HepG2 (cell line): ENCODE measurements around the gene TM9SF2. TPM values are rescaled to one million over a fixed set of nuclear protein-coding genes. Genes with fewer than 3 reads are reported as not detected.

Experiments
- ATAC-seq: fragments of 200-7000 bp; cut with Tn5 transposase; 3 replicates; pipeline ENCODE4 v1.9.1; 2020; ENCODE audit warnings: mild to moderate bottlenecking, moderate library complexity
- BruUV-seq: library from RNA; stranded (reverse); fragments of 400-500 nt; replicated peaks from 2 replicates; lab custom pipeline; 2021; lab: Mats Ljungman, UMichigan
- CTCF ChIA-PET: fragments of 300-600 bp; formaldehyde crosslinking; extraction: SDS; loops from one replicate; lab custom pipeline; 2021; ENCODE audit warnings: low total read pairs, inconsistent platforms, low intra/inter-chr PET ratio; lab: Yijun Ruan, JAX
- POLR2A ChIA-PET: fragments of 350-600 bp; sonication (Branson Sonifier 250); formaldehyde crosslinking; loops from one replicate; lab custom pipeline; 2020; ENCODE audit warnings: antibody characterized with exemption, inconsistent platforms; lab: Yijun Ruan, JAX
- DNase-seq: peaks from one replicate; pipeline ENCODE4 v3.0.0-alpha.2; 2015; ENCODE audit warnings: low spot score
- FAIRE-seq: peaks from 3 replicates; lab custom pipeline; 2011; peaks lifted over from hg19 to GRCh38; lab: Jason Lieb, UNC
- H2AFZ ChIP-seq: one replicate; pipeline ENCODE4 v1.6.1; 2011; ENCODE audit warnings: low read length, inconsistent platforms
- H3K27ac ChIP-seq: fragments of 300-600 bp; 3 replicates; pipeline ENCODE4 v1.8.0; 2011; ENCODE audit warnings: mixed run types, mild to moderate bottlenecking, mixed read lengths, low read length, inconsistent platforms; ENCODE audit not compliant: insufficient read depth; ENCODE audit errors: extremely low read length
- H3K27me3 ChIP-seq, 2 experiments: fragments of 200-600 bp in 1 of 2; 2 replicates in 1 of 2; 3 replicates in 1 of 2; pipeline versions ENCODE4 v1.6.0 to v1.8.0; 2011; ENCODE audit warnings: low read length in 2 of 2, mild to moderate bottlenecking in 2 of 2, moderate library complexity in 2 of 2, inconsistent platforms in 1 of 2; ENCODE audit not compliant: insufficient read depth in 2 of 2, control insufficient read depth in 1 of 2
- H3K36me3 ChIP-seq, 2 experiments: fragments of 200-600 bp in 1 of 2; replicated peaks in 1 of 2; 2 replicates in 1 of 2; 3 replicates in 1 of 2; pipeline versions ENCODE4 v1.5.1 to v1.8.0; 2011; ENCODE audit warnings: low read length in 2 of 2, inconsistent platforms in 1 of 2; ENCODE audit not compliant: insufficient read depth in 2 of 2, control insufficient read depth in 1 of 2
- H3K4me1 ChIP-seq: 2 replicates; pipeline ENCODE4 v1.5.1; 2012; ENCODE audit warnings: low read length, inconsistent platforms; ENCODE audit not compliant: insufficient read depth
- H3K4me2 ChIP-seq: 2 replicates; pipeline ENCODE4 v1.6.0; 2011; ENCODE audit warnings: low read depth, low read length, inconsistent platforms
- H3K4me3 ChIP-seq, 3 experiments: fragments of 200-600 bp in 1 of 3; sonication (generic), shearing (Covaris generic) in 1 of 3; replicated peaks in 1 of 3; 2 replicates each; pipeline ENCODE4 v1.5.1; 2011 to 2016; ENCODE audit warnings: low read length in 3 of 3, inconsistent platforms in 2 of 3, low read depth in 2 of 3, mild to moderate bottlenecking in 2 of 3, control low read depth in 1 of 3, mixed read lengths in 1 of 3; ENCODE audit not compliant: insufficient read depth in 1 of 3
- H3K79me2 ChIP-seq: one replicate; pipeline ENCODE4 v1.6.1; 2011; ENCODE audit warnings: low read length, inconsistent platforms; ENCODE audit not compliant: insufficient read depth
- H3K9ac ChIP-seq: 2 replicates; pipeline ENCODE4 v1.6.0; 2011; ENCODE audit warnings: mild to moderate bottlenecking, low read depth, low read length, inconsistent platforms; ENCODE audit not compliant: insufficient read depth
- H3K9me3 ChIP-seq: 2 replicates; pipeline ENCODE4 v1.5.1; 2012; ENCODE audit warnings: mild to moderate bottlenecking, low read length
- H4K20me1 ChIP-seq: 2 replicates; pipeline ENCODE4 v1.6.0; 2011; ENCODE audit warnings: inconsistent platforms, mild to moderate bottlenecking, low read length, moderate library complexity; ENCODE audit not compliant: insufficient read depth
- DR1 ChIP-seq: sonication (generic); formaldehyde crosslinking; IDR thresholded peaks from 2 replicates; pipeline ENCODE4 v1.8.0; 2021; ENCODE audit warnings: mild to moderate bottlenecking, missing genetic modification reagents, inconsistent platforms
- GFI1 ChIP-seq: sonication (generic); formaldehyde crosslinking; IDR thresholded peaks from 2 replicates; pipeline ENCODE4 v1.5.0; 2020; ENCODE audit warnings: missing genetic modification reagents, mild to moderate bottlenecking, borderline replicate concordance
- GPBP1L1 ChIP-seq: sonication (generic); formaldehyde crosslinking; IDR thresholded peaks from 2 replicates; pipeline ENCODE4 v1.5.0; 2020; ENCODE audit warnings: mild to moderate bottlenecking, missing genetic modification reagents
- GRHL1 ChIP-seq: sonication (generic); formaldehyde crosslinking; conservative IDR thresholded peaks from 2 replicates; pipeline ENCODE4 v1.8.0; 2022; ENCODE audit warnings: missing genetic modification reagents
- HOXA9 ChIP-seq: sonication (generic); formaldehyde crosslinking; IDR thresholded peaks from 2 replicates; pipeline ENCODE4 v1.8.1; 2022; ENCODE audit warnings: missing genetic modification reagents, mild to moderate bottlenecking, moderate library complexity, borderline replicate concordance
- PHF21A ChIP-seq: sonication (generic); formaldehyde crosslinking; IDR thresholded peaks from 2 replicates; pipeline ENCODE4 v1.5.0; 2020; ENCODE audit warnings: mild to moderate bottlenecking, missing genetic modification reagents
- RBAK ChIP-seq: sonication (generic); formaldehyde crosslinking; IDR thresholded peaks from 2 replicates; pipeline ENCODE4 v1.5.1; 2020; ENCODE audit warnings: mild to moderate bottlenecking, missing genetic modification reagents
- SMC3 ChIP-seq: IDR thresholded peaks from 2 replicates; pipeline ENCODE4 v1.6.1; 2011; ENCODE audit warnings: low read length, improper control_type of control experiment
- ZNF382 ChIP-seq: sonication (generic); formaldehyde crosslinking; IDR thresholded peaks from 2 replicates; pipeline ENCODE4 v1.5.0; 2020; ENCODE audit warnings: missing genetic modification reagents, mild to moderate bottlenecking, borderline replicate concordance
- ZNF83 ChIP-seq: sonication (generic); formaldehyde crosslinking; IDR thresholded peaks from 2 replicates; pipeline ENCODE4 v1.4.0; 2020; ENCODE audit warnings: missing genetic modification reagents, mild to moderate bottlenecking, borderline replicate concordance
- WGBS: methylation state at CpG from one replicate; pipeline ENCODE4 v1.1.6; 2017; ENCODE audit warnings: low lambda C conversion rate; 5-methylcytosine and 5-hydroxymethylcytosine counted together
- in situ Hi-C: cut with HindIII; loops from 2 replicates; pipeline ENCODE4 v1.10.0; 2017; ENCODE audit warnings: low pct_unique_long_range_greater_than_20kb; ENCODE audit not compliant: extremely low pct_ligation_motif_present
- intact Hi-C: fragments of 100-400 bp; cut with micrococcal nuclease; formaldehyde crosslinking; loops from one replicate; pipeline ENCODE4 v1.10.0; 2022; ENCODE audit not compliant: unreplicated experiment
- polyA plus RNA-seq, 8 experiments: library from polyadenylated mRNA; depleted of rRNA in 3 of 8; stranded (reverse) in 7 of 8; unstranded in 1 of 8; fragments of >200 nt; fragmentation: Illumina TruSeq in 4 of 8; extraction: Trizol in 4 of 8; gene quantifications; 2 replicates each; pipeline versions ENCODE4 v1.2.1 to v1.2.3, GENCODE V29; 2011 to 2016; ENCODE audit warnings: low read depth in 4 of 8, missing spikeins in 1 of 8, mixed read lengths in 1 of 8; ENCODE audit not compliant: insufficient read depth in 1 of 8
- total RNA-seq, 5 experiments: library from RNA; depleted of rRNA; stranded (reverse); fragments of >200 nt; fragmentation: Illumina TruSeq; extraction: Trizol; gene quantifications; 2 replicates each; pipeline ENCODE4 v1.2.3, GENCODE V29; 2016; ENCODE audit warnings: low read depth in 1 of 5
- TF ChIP-seq, protein P1 (sequence below): sonication (generic); formaldehyde crosslinking; IDR thresholded peaks from 2 replicates; pipeline ENCODE4 v1.9.0; 2021; ENCODE audit warnings: missing genetic modification reagents, borderline replicate concordance

The TM9SF2 gene
- total and polyA plus RNA-seq, 2 of the 13 experiments (the other 11 are each of a cell fraction or from before 2014, with no cell fraction given), result 94.1 to 123 TPM

GRCh38 chr13:99484473-99484872, 16.8 kb upstream of the TM9SF2 start:
- FAIRE-seq (no peak), ATAC-seq (no peak), DNase-seq (no peak)
- in situ Hi-C loops, result no loop called here
- intact Hi-C loops, result no loop called here
- Histone ChIP-seq H3K9ac (no peak overlapping the region), H2AFZ (no peak overlapping the region), H3K27ac (no peak overlapping the region), H3K9me3 (no peaks in the 10 kb centered on the region), H3K4me2 (no peak overlapping the region), H3K79me2 (no peaks in the 10 kb centered on the region), H3K4me1 (no peaks in the 10 kb centered on the region), H3K4me3 (no peak overlapping the region), H3K27me3 (no peaks in the 10 kb centered on the region), H3K36me3 (no peaks in the 10 kb centered on the region), H4K20me1 (no peaks in the 10 kb centered on the region)
- TF ChIP-seq DR1 (CRISPR knock-in tag) (no peak), GFI1 (CRISPR knock-in tag) (no peak), ZNF83 (CRISPR knock-in tag) (no peak), SMC3 (no peak), HOXA9 (CRISPR knock-in tag) (no peak), RBAK (CRISPR knock-in tag) (no peak), ZNF382 (CRISPR knock-in tag) (no peak), PHF21A (CRISPR knock-in tag) (no peak), GRHL1 (no peak), GPBP1L1 (CRISPR knock-in tag) (no peak)
- TF ChIP-seq, protein P1, sequence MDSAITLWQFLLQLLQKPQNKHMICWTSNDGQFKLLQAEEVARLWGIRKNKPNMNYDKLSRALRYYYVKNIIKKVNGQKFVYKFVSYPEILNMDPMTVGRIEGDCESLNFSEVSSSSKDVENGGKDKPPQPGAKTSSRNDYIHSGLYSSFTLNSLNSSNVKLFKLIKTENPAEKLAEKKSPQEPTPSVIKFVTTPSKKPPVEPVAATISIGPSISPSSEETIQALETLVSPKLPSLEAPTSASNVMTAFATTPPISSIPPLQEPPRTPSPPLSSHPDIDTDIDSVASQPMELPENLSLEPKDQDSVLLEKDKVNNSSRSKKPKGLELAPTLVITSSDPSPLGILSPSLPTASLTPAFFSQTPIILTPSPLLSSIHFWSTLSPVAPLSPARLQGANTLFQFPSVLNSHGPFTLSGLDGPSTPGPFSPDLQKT (CRISPR knock-in tag), result no peak
- ChIA-PET POLR2A (no interaction called here), CTCF (no interaction called here)
- 74% methylated on average over 4 of the region's 4 CpGs for WGBS
- no TSS peak for BruUV-seq
